Natural killer cell (primary cell): ENCODE results near the gene PAX2. TPM values are rescaled to one million over a fixed set of nuclear protein-coding genes. Genes with fewer than 3 reads are reported as not detected.

Source experiments
- ATAC-seq, 3 donors: fragments of 150-1000 bp in 2 of 3; fragments of 200-7000 bp in 1 of 3; cut with Tn5 transposase; 1 replicate in 1 of 3; 2 replicates in 2 of 3; pipeline ENCODE4 v1.10.0; 2021; ENCODE audit warnings: mild to moderate bottlenecking in 2 of 3, moderate library complexity in 2 of 3
- DNase-seq, 2 donors: peaks; one replicate each; pipeline versions ENCODE4 v3.0.0 to v3.0.0-alpha.2; 2013 to 2021; ENCODE audit warnings: mixed read lengths in 1 of 2
- H3K27ac ChIP-seq: one replicate; pipeline ENCODE4 v1.5.1; 2013; ENCODE audit warnings: mild to moderate bottlenecking, low read length
- H3K27me3 ChIP-seq: one replicate; pipeline ENCODE4 v1.6.1; 2013; ENCODE audit warnings: low read length; ENCODE audit not compliant: control insufficient read depth, insufficient read depth
- H3K36me3 ChIP-seq: one replicate; pipeline ENCODE4 v1.6.1; 2013; ENCODE audit warnings: low read length; ENCODE audit not compliant: control insufficient read depth, insufficient read depth
- H3K4me1 ChIP-seq: one replicate; pipeline ENCODE4 v1.6.1; 2013; ENCODE audit warnings: low read length; ENCODE audit not compliant: control insufficient read depth, insufficient read depth
- H3K4me3 ChIP-seq: one replicate; pipeline ENCODE4 v1.5.1; 2013; ENCODE audit warnings: low read length
- H3K9me3 ChIP-seq: one replicate; pipeline ENCODE4 v1.6.1; 2013; ENCODE audit warnings: low read length; ENCODE audit not compliant: control insufficient read depth, insufficient read depth
- H3K27ac Mint-ChIP-seq, 2 donors: one replicate each; pipeline ENCODE4 v1.8.0; 2022; ENCODE audit warnings: mild to moderate bottlenecking in 2 of 2, mixed read lengths in 2 of 2, moderate library complexity in 1 of 2
- H3K27me3 Mint-ChIP-seq, 2 donors: one replicate each; pipeline ENCODE4 v1.8.0; 2022; ENCODE audit warnings: low read depth in 2 of 2, mixed read lengths in 2 of 2
- H3K36me3 Mint-ChIP-seq: one replicate; pipeline ENCODE4 v1.8.0; 2022; ENCODE audit warnings: mixed read lengths
- H3K4me1 Mint-ChIP-seq, 2 donors: one replicate each; pipeline ENCODE4 v1.8.0; 2022; ENCODE audit warnings: mixed read lengths in 2 of 2
- H3K4me3 Mint-ChIP-seq: one replicate; pipeline ENCODE4 v1.8.0; 2022; ENCODE audit warnings: mild to moderate bottlenecking, moderate library complexity, mixed read lengths
- H3K9me3 Mint-ChIP-seq, 2 donors: one replicate each; pipeline ENCODE4 v1.8.0; 2022; ENCODE audit warnings: mixed read lengths in 2 of 2
- WGBS: methylation state at CpG from one replicate; pipeline ENCODE4 v1.1.7; 2013; ENCODE audit warnings: missing lambda C conversion rate; ENCODE audit not compliant: insufficient coverage; 5-methylcytosine and 5-hydroxymethylcytosine counted together
- intact Hi-C: fragments of 100-400 bp; cut with micrococcal nuclease; formaldehyde crosslinking; loops from one replicate; pipeline ENCODE4 v1.14.2; 2022
- total RNA-seq, 4 donors: library from RNA; stranded (reverse); fragments of 120-200 nt in 1 of 4; gene quantifications; one replicate each; pipeline versions ENCODE4 v1.2.3 to v1.2.4, GENCODE V29; 2013 to 2022
- TF ChIP-seq, protein P1 (sequence below): fragments of 200-600 bp; IDR thresholded peaks from one replicate; pipeline ENCODE4 v1.8.0; 2022; ENCODE audit warnings: antibody characterized with exemption

The PAX2 gene
- total RNA-seq, 3 donors from 2014 or later (not counting 1 experiment from before 2014, with no cell fraction given) = not detected

DNA sequence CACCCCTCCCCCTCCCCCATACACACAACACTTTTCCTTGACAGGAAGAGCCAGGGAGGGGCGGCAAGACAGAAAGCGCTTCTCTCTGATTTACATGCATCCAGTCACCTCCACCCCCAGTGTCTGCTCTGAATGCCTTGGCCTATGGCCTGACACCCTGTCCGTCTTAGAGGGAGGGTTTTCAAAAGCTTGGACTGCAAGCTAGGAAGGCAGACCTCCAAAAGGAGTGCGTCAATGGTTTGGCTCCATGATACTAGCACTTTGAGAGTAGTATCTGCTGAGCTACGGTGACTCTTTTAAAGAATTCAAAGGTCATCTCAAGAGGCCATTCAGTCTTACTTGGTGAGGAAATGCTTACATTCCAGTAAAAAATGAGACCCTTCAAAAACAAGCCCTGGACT lies 20.3 kb upstream of the PAX2 start:
- intact Hi-C loops = no loop called here

DNA sequence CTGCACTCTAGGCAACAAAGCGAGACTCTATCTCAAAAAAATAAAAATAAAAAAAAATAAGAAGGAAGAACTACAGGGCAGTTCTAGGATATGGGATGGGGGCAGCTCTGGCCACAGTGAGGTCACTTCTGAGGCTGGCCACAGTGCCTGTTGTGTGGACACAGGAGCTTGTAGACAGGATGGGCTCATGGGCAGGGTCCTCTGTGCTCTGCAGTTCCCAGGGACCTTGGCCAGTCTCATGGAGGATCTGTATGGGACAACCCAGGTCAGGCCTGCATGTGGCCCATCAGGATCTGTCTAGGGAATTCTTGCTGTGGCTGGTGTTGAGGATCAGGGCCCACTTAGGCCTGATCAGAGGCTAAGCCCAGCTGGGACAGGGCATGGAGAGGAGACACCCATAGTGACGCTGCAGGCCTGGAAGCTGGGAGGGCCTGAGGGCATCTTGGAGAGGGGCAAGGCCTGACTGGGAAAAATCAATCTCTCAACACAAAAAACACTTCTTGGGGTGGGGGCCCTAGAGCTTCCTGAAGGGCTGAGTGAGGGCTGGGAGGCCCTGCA lies 19.4 kb upstream of the PAX2 start:
- no peaks in the 10 kb centered on the region for H3K9me3 Mint-ChIP-seq
- peaks cover 9 to 23% of the 10 kb centered on the region in 2 donors for H3K4me1 Mint-ChIP-seq
- Histone ChIP-seq H3K4me1 (peaks cover 20% of the 10 kb centered on the region), H3K27me3 (peaks cover 33% of the 10 kb centered on the region), H3K36me3 (no peaks in the 10 kb centered on the region), H3K9me3 (no peaks in the 10 kb centered on the region), H3K4me3 (no peak overlapping the region), H3K27ac (no peak overlapping the region)
- H3K36me3 Mint-ChIP-seq = no peaks in the 10 kb centered on the region
- no peak overlapping the region for H3K4me3 Mint-ChIP-seq
- TF ChIP-seq, protein P1, sequence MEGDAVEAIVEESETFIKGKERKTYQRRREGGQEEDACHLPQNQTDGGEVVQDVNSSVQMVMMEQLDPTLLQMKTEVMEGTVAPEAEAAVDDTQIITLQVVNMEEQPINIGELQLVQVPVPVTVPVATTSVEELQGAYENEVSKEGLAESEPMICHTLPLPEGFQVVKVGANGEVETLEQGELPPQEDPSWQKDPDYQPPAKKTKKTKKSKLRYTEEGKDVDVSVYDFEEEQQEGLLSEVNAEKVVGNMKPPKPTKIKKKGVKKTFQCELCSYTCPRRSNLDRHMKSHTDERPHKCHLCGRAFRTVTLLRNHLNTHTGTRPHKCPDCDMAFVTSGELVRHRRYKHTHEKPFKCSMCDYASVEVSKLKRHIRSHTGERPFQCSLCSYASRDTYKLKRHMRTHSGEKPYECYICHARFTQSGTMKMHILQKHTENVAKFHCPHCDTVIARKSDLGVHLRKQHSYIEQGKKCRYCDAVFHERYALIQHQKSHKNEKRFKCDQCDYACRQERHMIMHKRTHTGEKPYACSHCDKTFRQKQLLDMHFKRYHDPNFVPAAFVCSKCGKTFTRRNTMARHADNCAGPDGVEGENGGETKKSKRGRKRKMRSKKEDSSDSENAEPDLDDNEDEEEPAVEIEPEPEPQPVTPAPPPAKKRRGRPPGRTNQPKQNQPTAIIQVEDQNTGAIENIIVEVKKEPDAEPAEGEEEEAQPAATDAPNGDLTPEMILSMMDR = no peak
- no peak for ATAC-seq
- 100% methylated on average over 1 of the region's 2 CpGs for WGBS
- intact Hi-C loops = no loop called here
- H3K27ac Mint-ChIP-seq = no peak overlapping the region
- DNase-seq = no peak
- peaks cover 65 to 73% of the 10 kb centered on the region in 2 donors for H3K27me3 Mint-ChIP-seq

More for the DNA sequence above, 20.3 kb upstream of the PAX2 start:
- H3K4me3 ChIP-seq = no peak overlapping the region
- Mint-ChIP-seq H3K27ac (no peak overlapping the region), H3K36me3 (no peaks in the 10 kb centered on the region), H3K4me3 (no peak overlapping the region), H3K4me1 (peaks cover 2 to 15% of the 10 kb centered on the region in 2 donors), H3K9me3 (no peaks in the 10 kb centered on the region), H3K27me3 (peaks cover 65 to 73% of the 10 kb centered on the region in 2 donors)
- peaks cover 11% of the 10 kb centered on the region for H3K4me1 ChIP-seq
- no peaks in the 10 kb centered on the region for H3K9me3 ChIP-seq
- TF ChIP-seq, protein P1 = no peak
- H3K27ac ChIP-seq = no peak overlapping the region
- H3K36me3 ChIP-seq = no peaks in the 10 kb centered on the region
- 54% methylated on average over 5 of the region's 5 CpGs for WGBS
- ATAC-seq (no peak), DNase-seq (no peak)
- peaks cover 28% of the 10 kb centered on the region for H3K27me3 ChIP-seq

- Mint-ChIP-seq H3K9me3 (no peaks in the 10 kb centered on the region), H3K27ac (no peak overlapping the region), H3K36me3 (no peaks in the 10 kb centered on the region), H3K27me3 (peaks cover 68 to 75% of the 10 kb centered on the region in 2 donors), H3K4me3 (no peak overlapping the region), H3K4me1 (peaks cover 19 to 38% of the 10 kb centered on the region in 2 donors)
- Histone ChIP-seq H3K4me1 (peaks cover 26% of the 10 kb centered on the region), H3K27ac (no peak overlapping the region), H3K4me3 (no peak overlapping the region), H3K27me3 (peaks cover 35% of the 10 kb centered on the region), H3K9me3 (no peaks in the 10 kb centered on the region), H3K36me3 (no peaks in the 10 kb centered on the region)
- intact Hi-C loops = no loop called here
- TF ChIP-seq, protein P1 = no peak
- no peak for ATAC-seq
- DNase-seq = no peak
Observed at GRCh38 chr10:100727808-100728207, 17.6 kb upstream of the PAX2 start.
